HG02885 (cell line): ENCODE data around the gene HIBADH.
"Not testable (repeated sequence)": the region's sequence is repeated elsewhere in the genome, so short reads cannot be mapped to it uniquely, and the experiment has no call there.

Experiments
- ATAC-seq: cut with Tn5 transposase; IDR thresholded peaks from one replicate; pipeline ENCODE4 v1.9.1; 2021; ENCODE audit warnings: mild to moderate bottlenecking; ENCODE audit not compliant: unreplicated experiment, poor library complexity

HIBADH gene

DNA sequence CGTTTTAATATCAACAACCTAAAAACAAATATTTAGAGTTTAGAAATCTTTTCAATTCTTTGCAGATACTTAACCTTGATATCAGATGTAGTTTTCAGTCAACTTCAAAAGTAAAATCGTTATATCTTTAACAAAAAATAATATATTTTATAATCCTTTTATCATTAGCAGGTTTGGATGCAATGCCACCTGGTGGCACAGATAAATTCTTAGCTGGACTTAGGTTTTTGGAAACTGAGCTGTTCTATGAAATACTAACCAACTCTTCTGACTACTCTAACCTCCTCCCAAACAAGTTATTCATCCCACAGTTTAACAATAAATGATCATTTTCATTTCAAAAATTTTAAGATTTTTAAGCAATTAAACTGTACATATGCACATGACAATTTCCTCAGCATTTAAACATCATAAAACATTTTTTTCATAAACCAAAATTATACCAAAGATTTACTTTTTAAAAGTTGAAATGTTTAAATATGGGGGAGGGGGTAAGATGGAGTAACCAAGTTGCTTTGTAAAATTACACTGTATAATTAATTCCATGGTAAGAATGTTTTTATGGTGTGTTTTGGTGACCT is 56.9 kb downstream of the HIBADH start:
- no peak for ATAC-seq

DNA sequence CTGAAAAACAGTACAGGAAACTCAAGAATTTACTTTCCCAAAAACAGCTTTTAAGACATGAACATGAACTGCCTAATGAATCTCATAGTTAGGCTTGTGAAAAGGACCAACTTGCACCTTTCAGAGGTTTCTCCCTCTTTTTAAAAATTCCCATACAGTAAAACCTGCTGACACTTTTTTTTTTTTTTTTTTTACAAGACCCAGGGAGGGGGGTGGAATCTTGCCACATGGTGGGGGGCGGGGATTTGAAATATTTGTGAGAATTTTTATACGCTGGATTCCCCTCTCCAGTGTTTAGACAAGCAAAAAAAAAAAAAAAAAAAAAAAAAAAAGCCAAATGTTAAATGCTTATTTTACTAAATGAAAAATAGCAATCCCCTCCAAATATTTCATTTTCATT is 57.4 kb downstream of the HIBADH start:
- ATAC-seq: no peak

DNA sequence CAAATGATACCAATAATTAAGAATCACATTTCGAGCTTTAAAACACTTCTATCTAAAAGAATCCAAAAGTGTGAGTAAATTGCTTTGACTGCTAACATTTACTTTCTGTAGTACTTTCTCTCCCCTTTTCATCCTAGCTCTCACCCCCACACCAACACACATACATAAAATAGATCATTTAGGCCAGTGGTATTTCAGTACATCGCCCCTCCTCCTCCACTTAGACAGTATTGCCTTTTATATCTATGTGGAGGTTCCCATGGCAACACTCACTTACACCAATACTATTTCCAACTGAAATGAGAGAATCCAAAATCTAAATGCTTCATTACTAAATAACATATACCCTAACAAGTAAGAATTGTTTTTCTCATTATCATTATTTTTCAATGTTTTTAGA is 58.9 kb downstream of the HIBADH start:
- no peak for ATAC-seq

DNA sequence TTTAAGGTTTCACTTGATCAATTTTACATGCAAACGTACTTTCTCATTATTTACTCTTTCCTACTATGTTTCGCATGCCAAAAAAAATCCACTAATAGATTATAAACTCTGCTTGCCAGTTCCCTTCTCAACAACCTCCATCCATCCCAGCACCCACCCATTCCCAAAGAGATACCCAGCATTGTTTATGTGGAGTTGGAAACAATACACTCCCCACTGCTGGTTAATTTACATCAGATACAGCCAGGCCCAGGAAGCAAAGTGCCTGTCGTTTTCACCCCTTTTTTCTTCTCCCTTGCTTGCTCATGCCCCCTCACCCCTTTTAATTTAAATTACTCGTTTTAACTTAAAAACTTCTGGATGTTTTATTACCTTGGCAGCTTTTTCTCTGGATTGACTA is 59.9 kb downstream of the HIBADH start:
- no peak for ATAC-seq

DNA sequence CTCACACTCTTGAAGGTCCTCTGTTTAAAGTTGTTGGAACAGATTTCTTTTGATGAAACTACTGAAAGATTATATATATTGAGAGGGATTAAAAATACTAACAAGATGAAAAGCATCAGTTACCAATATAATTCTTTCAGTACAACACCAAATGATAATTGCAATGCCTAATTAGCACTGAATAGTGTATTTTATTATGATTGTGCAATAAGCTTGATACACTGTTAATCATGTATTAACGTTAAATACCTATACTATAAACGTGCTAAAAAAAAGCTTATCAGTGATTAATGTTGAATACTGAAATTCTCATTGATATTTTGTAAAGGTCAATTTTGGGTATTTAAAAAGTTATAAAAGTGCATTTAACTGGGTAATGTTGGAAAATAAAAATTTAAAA is 61.5 kb downstream of the HIBADH start:
- ATAC-seq: no peak

DNA sequence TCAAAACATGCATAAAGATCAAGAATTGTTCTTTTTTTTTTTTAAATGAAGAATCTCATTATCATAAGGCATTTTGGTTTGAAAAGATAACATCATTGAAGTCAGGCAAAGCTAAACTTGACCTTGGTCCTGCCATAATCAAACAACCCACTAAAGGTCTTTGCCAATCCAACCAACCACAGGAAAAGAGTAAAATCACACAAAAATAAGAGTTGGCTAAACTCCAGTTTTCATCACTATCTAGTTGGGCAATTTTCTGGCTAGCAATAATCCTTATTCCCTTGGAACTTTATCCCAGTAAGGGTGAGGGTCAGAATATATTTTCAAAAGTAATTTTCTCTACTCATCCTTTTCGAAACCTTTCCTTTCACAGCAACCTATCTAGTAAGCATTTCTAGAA is 62.4 kb downstream of the HIBADH start:
- no peak for ATAC-seq

DNA sequence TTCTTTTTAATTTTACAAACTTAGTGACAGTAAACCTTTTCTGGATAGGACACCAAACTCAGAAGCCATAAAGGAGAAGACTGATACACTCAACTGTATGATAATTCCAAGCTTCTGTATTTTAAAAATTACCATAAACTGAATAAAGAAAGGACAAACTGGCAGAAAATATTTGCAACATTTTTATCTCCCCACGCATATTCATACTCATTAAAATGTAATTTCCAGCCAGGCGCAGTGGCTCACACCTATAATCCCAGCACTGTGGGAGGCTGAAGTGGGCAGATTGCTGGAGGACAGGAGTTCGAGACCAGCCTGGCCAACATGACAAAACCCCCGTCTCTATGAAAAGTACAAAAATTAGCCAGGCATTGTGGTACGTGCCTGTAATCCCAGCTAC is 67.7 kb downstream of the HIBADH start:
- ATAC-seq: no peak

DNA sequence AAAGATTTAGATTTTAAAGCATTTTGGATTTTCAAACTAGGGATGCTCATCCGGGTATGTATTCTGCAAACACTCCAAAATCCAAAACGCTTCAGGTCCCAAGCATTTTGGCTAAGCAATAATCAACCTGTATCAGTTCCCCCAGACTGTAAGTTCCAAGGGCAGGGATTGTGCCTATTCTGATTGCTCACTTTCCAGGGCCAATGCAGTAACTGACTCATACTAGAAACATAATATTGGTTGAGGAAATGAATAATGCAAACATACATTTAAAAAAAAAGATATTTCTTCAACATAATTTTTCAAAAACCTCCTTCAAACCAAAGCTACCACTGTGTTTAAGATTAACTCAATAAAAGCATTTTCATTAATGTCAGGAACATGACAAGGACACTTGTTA is 69.5 kb downstream of the HIBADH start:
- ATAC-seq: no peak

DNA sequence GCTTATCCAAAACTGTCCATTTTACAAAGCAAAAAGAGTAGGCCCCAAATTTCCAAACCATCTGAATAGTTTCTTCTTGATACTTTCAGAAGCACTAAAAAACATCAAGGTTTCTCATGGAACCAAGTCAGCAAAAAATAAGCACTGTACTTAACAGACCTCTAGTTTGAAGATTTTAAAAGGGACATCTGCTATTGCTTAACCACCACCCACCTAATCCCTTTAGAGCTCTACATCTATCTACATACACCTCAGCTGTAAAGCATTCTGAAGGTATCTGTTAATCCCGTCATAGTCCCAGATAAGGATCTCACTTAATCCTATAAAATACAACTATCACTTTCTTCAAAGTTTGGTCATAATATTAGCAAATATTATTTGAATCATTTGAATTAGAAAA is 72.3 kb downstream of the HIBADH start:
- ATAC-seq: no peak

DNA sequence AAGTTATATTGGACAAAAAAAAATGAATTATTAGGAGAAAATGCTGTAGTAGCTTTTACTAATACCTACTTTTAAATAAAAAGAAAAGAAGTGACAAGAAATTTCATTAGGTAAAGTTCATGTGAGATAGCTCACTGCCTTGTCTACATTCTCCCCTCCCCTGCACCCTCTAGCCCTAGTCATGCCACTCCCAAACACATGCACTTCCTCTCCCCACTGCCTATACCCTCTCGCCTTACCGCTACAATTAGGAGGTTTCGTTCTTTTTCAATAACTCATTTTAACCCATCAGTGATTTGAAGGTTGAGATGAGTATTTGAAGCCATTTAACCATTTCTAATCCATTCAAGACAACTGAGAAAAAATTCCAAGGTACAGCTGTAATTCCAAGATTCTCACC is 75.3 kb downstream of the HIBADH start:
- peak; percentile 47 for ATAC-seq

DNA sequence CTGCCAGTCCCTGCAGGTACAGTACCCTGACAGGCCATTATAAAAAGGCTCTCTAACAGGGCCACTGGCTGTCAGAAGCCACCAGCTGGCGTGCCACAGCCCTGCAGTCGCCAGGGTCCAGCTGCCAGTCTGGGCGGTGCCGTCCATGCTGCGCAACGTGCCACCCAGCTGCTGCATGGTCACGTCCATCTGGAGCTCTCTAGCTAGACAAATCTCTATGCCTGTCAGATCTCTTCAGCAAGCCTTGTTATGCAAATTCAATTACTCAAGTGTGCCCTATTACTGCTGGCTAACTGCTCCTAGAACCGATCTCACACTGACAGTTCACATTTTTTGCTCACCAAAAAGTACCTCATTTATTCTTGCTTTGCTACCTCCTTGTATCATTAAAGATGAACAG is 75.9 kb downstream of the HIBADH start:
- peak; percentile 93 for ATAC-seq

DNA sequence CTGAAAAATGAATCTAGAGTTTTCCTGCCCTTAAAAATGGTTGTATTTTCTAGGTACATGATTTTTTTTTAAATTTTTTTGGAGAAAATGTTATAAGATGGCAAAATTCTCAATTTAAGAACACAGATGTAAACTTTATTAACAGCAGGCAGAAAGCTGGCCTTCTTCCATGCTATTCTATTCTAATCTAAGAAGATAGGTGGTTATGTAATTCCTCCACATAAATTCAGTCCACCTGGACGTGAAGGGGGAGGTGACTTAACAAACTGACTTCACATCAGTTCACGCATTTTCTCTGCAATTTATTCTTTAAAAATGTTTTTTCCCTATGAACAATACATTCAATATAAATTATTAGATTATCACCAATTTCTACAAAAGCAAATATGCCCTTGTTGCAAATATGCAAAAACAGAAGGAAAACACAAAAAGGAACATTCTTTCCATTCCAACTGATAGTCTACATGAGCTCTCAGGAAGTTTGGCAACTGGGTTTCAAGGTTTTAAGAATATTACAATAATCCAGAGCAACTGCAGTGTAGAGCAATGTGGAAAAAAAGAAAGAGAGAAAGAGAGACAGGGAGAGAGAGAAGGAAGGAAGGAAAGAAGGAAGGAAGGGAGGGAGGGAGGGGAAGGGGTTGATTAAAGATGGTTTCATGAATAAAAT is 76.8 kb downstream of the HIBADH start:
- no peak for ATAC-seq

DNA sequence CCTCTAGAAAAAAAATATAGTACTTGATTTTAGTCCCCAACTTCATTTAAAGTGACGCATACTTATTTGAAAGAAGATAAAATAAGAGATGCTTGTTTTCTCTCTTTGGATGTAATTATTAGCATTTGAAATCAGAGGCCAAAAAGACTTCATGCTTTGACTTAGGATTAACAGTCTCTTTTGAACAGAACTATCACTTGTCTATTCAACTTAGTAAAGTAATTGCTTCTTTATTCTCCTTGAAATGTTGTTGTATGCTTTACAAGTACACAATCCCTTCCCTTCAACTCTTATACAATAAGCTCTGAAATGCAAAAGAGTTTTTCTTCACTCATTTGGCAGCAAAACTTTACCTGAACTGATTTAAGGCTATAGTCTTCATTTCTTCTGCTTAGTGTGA is 80.8 kb downstream of the HIBADH start:
- no peak for ATAC-seq

DNA sequence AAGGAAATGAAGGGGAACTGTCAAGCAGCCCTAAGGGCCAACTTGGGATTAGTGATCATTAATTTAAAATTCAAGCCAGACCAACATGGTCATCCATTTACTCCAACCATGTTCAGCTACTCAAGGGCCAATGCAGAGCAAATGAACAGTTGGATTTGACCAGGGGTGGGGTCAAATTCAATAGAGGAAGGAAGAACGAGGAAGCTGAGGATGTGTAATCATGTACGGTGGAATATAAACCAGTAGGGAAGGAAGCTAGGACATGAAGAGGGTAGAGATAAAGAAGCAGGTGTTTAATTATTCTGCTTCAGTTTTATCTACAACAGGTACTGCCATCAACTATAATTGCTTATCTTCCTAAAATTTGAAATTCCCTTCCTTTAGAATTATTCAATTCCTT is 81.6 kb downstream of the HIBADH start:
- no peak for ATAC-seq

DNA sequence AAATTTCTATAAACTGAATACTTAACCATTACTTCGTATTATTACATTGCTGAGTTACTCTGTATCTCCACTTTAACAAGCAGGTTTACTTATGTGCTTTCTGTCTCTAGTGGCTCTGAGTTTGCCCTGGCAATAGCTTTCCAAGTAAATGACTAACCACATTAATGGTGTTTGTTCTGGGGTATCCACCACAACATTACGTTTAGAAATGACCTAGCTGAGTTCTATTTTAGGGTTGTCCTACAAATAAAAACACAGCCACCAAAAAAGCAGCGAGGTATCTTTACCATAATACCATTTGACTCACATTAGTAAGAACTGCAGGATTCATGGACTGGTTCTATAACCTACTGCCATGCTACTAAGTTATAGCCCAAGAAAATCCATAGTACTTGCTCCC is 83.1 kb downstream of the HIBADH start:
- no peak for ATAC-seq

DNA sequence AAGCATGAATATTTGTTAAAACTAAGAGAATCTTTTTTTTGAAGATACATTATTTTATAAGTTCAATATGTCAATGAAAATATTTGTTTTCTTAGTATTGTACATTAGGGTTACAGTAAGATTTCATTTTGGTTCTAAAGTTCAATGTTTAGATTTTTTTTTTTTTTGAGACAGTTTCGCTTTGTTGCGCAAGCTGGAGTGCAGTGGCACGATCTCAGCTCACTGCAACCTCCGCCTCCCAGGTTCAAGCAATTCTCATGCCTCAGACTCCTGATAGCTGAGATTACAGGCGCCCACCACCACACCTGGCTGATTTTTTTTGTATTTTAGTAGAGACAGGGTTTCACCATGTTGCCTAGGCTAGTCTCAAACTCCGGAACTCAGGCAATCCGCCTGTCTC is 84.5 kb downstream of the HIBADH start:
- not testable (repeated sequence) for ATAC-seq

DNA sequence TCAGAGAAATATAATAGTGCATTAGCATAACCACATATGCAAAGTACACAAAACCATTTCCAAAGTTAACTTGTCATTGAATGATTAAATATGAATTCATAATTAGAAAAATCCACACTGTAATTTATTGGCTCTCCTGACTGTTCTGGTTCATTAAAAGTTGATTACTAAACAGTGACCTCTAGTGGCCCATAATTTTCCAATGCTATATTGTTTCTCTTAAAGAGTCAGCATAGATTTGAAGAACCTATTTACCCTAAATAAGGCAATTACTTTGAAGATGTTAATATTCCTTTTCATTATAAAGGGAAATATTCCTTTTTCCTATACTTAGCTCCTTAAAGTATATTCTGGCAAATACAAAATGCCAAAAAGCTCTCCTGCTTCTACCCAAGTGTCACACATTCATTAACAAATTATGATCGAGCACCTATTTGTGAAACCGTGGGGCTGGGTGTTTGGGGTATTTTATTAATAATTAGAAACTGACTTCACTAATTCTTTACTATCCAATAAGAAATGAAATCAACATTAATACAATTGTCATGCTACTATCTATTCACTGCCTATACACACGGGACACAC is 86.2 kb downstream of the HIBADH start:
- ATAC-seq: no peak

DNA sequence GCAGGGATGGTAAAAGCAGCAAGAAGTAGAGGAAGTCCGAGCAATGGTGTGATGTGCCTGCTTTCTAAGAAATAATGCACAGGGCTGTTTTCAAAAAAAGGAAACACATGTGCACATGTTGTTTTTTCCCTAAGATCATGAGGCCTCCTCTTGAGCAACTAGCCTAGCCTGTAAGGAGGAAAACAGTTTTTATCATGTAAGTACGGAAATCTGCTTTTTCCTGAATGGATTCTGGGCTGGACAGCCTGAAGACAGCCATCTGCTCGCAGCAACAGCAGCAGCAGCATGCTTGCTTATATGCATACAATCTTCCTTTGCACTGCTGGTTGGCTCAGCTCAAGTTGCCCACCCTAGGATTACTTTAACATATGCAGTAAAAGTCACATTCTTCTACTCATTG is 87.1 kb downstream of the HIBADH start:
- ATAC-seq: no peak

DNA sequence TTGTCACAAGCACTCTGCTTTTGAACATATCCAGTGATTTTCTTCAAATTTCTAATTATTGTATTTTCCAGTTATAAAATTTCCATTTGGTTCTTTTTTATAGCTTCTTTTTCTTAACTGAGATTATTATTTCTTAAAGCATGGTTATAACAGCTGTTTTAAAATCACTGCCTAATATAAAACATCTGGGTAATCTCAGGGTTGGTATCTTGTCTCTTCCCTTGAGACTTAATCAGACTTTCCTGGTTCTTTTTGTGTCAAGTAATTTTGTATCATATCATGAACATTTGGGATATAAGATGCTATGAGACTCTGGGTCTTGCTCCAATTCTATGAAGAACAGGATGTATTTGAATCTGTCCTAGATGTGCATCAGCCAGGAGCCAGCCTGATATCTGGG is 93.6 kb downstream of the HIBADH start:
- ATAC-seq: no peak

DNA sequence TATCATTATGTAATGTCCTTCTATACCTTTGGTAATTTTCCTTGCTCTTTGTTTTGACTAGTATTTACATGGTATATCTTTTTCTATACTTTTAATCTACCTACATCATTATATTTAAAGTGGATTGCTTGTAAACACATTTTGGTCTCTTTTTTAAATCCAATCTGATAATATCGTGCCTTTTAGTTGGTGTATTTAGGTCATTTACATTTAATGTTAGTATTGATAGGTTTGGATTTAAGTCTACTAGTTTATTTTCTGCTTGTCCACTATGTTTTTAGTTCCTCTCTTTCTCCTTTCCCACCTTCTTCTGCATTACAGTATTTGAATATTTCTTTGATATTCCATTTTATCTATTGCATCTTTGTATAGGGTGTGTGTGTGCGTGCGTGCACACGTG is 95.4 kb downstream of the HIBADH start:
- no peak for ATAC-seq

DNA sequence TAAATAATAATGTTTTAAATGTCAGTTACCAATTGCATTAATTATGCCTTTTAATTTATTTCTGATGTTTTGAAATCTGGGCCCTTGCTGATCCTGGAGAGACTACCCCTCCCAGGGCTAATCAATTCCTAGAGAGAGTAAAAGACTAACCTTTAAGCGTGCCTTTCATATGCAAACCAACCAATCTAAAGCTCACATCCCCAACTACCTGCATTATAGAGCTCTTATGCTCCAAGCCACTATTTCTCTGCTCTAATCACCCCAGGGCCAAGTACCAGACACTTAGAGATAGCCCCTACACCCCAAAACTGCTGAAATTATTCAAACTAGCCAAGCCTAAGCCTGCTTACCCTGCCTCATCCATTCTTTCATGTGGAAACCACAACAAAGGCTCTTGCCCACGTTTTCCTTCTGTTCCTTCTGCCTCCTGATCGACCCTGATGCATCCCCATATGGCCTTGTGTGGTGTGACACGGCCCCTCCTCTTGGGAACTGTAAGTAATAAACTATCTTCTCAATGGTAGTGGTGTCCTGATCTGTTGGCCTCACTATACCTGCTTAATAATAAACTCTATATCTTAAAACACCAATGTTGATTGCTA is 97.7 kb downstream of the HIBADH start:
- ATAC-seq: no peak

DNA sequence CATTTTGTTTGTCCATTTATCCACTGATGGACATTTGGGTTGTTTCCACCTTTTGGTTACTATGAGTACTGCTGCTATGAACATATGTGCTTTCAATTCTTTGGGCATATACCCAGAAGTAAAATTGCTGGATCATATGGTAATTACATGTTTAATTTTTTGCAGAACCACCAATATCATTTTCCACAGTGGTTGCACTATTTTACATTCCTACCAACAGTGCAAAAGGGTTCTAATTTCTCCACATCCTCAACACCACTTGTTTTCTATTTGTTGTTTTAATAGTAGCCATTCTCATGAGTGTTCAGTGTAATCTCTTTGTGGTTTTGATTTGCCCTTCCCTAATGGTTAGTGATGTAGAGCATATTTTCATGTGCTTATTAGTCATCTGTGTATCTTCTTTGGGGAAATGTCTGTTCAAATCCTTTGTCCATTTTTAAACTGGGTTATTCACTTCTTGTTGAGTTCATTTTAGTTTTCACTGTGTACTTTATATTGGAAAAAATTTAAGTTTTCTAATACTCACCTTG is 101.9 kb downstream of the HIBADH start:
- no peak for ATAC-seq
